DOHH2 (cell line): ENCODE data around the gene SRPK2.

ENCODE experiments used
- H3F3A ChIP-seq: fragments of 200-600 bp; sonication (generic), shearing (Covaris generic); 2 replicates; pipeline ENCODE4 v1.6.0; 2016; ENCODE audit warnings: antibody characterized with exemption, mild to moderate bottlenecking; ENCODE audit not compliant: control insufficient read depth, insufficient read depth
- H3K27ac ChIP-seq: fragments of 200-600 bp; sonication (generic); 2 replicates; pipeline ENCODE4 v1.5.1; 2014; ENCODE audit warnings: low read depth, mild to moderate bottlenecking, low read length, moderate library complexity
- H3K27me3 ChIP-seq: fragments of 200-600 bp; sonication (generic); 2 replicates; pipeline ENCODE4 v1.6.1; 2014; ENCODE audit warnings: mild to moderate bottlenecking, low read length, mixed read lengths; ENCODE audit not compliant: control insufficient read depth
- H3K36me3 ChIP-seq: fragments of 200-600 bp; sonication (generic); 2 replicates; pipeline ENCODE4 v1.6.1; 2014; ENCODE audit warnings: mild to moderate bottlenecking, low read length, moderate library complexity, mixed read lengths; ENCODE audit not compliant: control insufficient read depth
- H3K4me1 ChIP-seq: fragments of 200-600 bp; sonication (generic); 2 replicates; pipeline ENCODE4 v1.6.1; 2014; ENCODE audit warnings: mild to moderate bottlenecking, low read length, mixed read lengths; ENCODE audit not compliant: control insufficient read depth
- H3K4me2 ChIP-seq: fragments of 200-600 bp; sonication (generic); 2 replicates; pipeline ENCODE4 v1.6.0; 2014; ENCODE audit warnings: mild to moderate bottlenecking, low read length, moderate library complexity
- H3K4me3 ChIP-seq: fragments of 200-600 bp; sonication (generic); 2 replicates; pipeline ENCODE4 v1.5.1; 2014; ENCODE audit warnings: mild to moderate bottlenecking, low read length, mixed read lengths
- H3K79me2 ChIP-seq: fragments of 200-600 bp; sonication (generic); 2 replicates; pipeline ENCODE4 v1.6.1; 2014; ENCODE audit warnings: mild to moderate bottlenecking, low read length, mixed read lengths; ENCODE audit not compliant: control insufficient read depth
- H3K9me2 ChIP-seq: fragments of 200-600 bp; sonication (generic); replicated peaks from 2 replicates; pipeline ENCODE4 v1.6.1; 2014; ENCODE audit warnings: mild to moderate bottlenecking, low read length, mixed read lengths; ENCODE audit not compliant: control insufficient read depth
- H3K9me3 ChIP-seq: fragments of 200-600 bp; sonication (generic); 2 replicates; pipeline ENCODE4 v1.6.1; 2014; ENCODE audit warnings: antibody characterized with exemption, low read length, mixed read lengths; ENCODE audit not compliant: control insufficient read depth, insufficient read depth
- H4K20me1 ChIP-seq: fragments of 200-600 bp; sonication (generic); 2 replicates; pipeline ENCODE4 v1.6.0; 2014; ENCODE audit warnings: low read depth, mild to moderate bottlenecking, antibody characterized with exemption, low read length, moderate library complexity; ENCODE audit not compliant: control insufficient read depth, insufficient read depth
- EZH2phosphoT487 ChIP-seq: fragments of 200-600 bp; sonication (generic); IDR thresholded peaks from 2 replicates; pipeline ENCODE4 v1.6.1; 2017; ENCODE audit warnings: borderline replicate concordance, mild to moderate bottlenecking, antibody characterized with exemption, low read length, moderate library complexity, mixed read lengths
- TF ChIP-seq, protein P1 (sequence below): fragments of 200-600 bp; sonication (generic); IDR thresholded peaks from one replicate; pipeline ENCODE4 v1.5.1; 2014; ENCODE audit warnings: antibody characterized with exemption, mild to moderate bottlenecking, low read depth, low read length; ENCODE audit not compliant: poor library complexity, severe bottlenecking

The SRPK2 gene

DNA sequence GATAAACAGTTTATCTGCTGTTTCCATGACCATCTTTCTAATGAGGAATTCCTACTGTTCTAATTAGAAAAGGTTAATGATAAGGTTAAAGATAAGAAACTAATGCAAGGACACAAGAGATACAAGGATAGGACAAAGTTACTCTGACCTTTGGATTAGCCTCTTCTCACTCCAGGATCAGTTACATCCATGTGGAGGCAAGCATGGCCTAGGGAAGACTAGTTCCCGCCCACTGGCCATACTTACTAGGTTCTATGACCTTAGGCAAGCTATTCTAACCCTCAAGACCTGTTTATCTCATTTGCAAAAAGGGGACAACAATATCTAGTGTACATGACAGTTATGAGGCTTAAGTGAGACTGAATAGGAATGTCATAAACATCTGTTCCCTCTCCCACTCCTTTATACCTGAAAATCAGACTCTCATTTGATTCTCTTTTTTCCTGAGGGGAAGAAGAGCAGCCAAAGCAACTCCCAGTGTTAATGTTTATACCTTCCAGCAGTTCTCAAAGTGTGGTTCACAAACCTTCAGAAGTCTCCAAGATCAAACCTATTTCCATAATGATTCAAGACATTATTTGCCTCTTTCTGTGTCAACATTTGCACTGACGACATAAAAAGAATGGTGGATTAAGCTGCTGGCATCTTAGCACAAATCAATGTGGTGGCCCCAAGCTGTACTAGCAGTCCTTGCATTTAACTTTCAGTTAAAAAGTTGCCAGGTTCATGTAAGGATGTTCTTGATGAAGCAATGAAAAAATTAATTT is 72.0 kb downstream of the SRPK2 start:
- Histone ChIP-seq H3K79me2 (peaks cover 17% of the 10 kb centered on the region), H3K27me3 (no peaks in the 10 kb centered on the region), H3K4me3 (no peak overlapping the region), H4K20me1 (no peaks in the 10 kb centered on the region), H3K9me3 (no peaks in the 10 kb centered on the region), H3K9me2 (no peaks in the 10 kb centered on the region), H3K4me1 (no peaks in the 10 kb centered on the region), H3K36me3 (no peaks in the 10 kb centered on the region), H3K4me2 (no peak overlapping the region), H3F3A (no peaks in the 10 kb centered on the region), H3K27ac (no peak overlapping the region)
- no peak for TF ChIP-seq EZH2phosphoT487
- TF ChIP-seq, protein P1, sequence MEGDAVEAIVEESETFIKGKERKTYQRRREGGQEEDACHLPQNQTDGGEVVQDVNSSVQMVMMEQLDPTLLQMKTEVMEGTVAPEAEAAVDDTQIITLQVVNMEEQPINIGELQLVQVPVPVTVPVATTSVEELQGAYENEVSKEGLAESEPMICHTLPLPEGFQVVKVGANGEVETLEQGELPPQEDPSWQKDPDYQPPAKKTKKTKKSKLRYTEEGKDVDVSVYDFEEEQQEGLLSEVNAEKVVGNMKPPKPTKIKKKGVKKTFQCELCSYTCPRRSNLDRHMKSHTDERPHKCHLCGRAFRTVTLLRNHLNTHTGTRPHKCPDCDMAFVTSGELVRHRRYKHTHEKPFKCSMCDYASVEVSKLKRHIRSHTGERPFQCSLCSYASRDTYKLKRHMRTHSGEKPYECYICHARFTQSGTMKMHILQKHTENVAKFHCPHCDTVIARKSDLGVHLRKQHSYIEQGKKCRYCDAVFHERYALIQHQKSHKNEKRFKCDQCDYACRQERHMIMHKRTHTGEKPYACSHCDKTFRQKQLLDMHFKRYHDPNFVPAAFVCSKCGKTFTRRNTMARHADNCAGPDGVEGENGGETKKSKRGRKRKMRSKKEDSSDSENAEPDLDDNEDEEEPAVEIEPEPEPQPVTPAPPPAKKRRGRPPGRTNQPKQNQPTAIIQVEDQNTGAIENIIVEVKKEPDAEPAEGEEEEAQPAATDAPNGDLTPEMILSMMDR: no peak

DNA sequence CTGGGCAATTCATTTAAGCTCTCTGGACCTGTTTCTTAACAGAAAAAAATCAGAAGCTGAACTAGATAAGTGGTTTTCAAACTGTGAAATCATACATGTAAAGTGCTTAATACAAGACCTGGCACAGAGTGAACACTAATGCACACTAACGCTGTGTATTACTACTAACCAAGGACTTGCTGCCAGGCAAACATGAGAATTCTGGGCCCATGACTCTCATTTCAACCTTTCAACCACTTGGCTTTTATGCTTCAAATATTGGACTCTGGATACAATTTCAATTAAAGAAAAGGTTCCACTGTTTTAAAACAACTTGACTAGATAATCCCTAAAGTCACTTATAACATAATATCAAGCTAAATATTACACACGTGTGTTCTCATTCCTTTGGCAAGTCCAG is 73.4 kb downstream of the SRPK2 start:
- no peaks in the 10 kb centered on the region for H3K36me3 ChIP-seq
- no peak overlapping the region for H3K4me3 ChIP-seq
- no peak overlapping the region for H3K27ac ChIP-seq
- TF ChIP-seq, protein P1: no peak
- no peak for TF ChIP-seq EZH2phosphoT487
- H3K27me3 ChIP-seq: no peaks in the 10 kb centered on the region
- no peaks in the 10 kb centered on the region for H3K4me1 ChIP-seq
- H3K9me3 ChIP-seq: no peaks in the 10 kb centered on the region
- H3K79me2 ChIP-seq: peaks cover 13% of the 10 kb centered on the region
- H3K4me2 ChIP-seq: no peak overlapping the region
- H4K20me1 ChIP-seq: no peaks in the 10 kb centered on the region
- H3F3A ChIP-seq: no peaks in the 10 kb centered on the region
- no peaks in the 10 kb centered on the region for H3K9me2 ChIP-seq

DNA sequence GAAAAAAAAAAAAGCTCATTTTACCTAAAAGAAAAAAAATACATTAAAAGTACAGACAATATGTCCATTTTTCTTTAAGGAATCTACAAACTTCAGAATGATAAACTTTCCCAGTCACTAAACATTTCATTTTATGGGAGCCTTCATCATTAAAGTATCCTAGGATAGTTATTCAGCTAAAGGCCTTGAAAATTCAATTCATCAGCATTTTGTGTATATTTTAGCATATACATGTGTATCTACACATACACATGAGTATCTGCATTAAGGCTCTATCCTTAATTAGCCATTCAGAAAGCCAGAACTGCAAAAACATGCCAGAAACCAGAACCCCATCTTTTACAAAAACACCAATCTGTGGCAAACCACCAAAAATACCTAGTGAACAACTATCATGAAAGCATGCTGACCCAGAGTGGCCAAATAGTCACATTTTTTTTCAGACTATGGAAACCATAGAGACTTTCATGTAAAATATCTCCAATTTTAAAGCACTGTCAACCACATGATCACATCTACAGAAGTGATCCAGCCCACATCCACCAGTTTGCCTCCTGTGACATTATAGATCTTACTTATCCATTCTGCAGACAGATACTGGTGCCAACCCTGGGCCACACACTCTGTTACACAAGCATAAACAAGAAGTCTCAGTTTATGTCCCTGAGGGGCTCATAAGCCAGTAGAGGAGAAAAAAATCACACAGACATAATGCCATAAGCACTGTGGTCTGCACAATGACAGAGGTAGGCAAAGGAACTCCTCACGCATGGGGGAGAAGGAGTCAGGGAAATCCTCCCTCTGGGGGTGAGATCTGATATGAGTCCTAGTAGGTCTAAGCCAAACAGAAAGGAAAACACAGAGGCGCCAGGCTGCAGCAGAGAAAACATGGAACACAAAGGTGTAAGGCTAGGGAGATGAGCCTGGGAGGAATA is 79.2 kb downstream of the SRPK2 start:
- Histone ChIP-seq H3F3A (no peaks in the 10 kb centered on the region), H3K27me3 (no peaks in the 10 kb centered on the region), H4K20me1 (peaks cover 5% of the 10 kb centered on the region; the same call in 1 of the 2 replicates), H3K4me3 (no peak overlapping the region), H3K9me2 (no peaks in the 10 kb centered on the region), H3K4me2 (no peak overlapping the region), H3K79me2 (peaks cover 15% of the 10 kb centered on the region), H3K9me3 (no peaks in the 10 kb centered on the region), H3K36me3 (no peaks in the 10 kb centered on the region), H3K4me1 (peaks cover 3% of the 10 kb centered on the region; the same call in 1 of the 2 replicates), H3K27ac (no peak overlapping the region)
- TF ChIP-seq EZH2phosphoT487: no peak
- TF ChIP-seq, protein P1: no peak
